ENCODE data around the gene TMEM97.

- TF ChIP-seq, protein P1, sequence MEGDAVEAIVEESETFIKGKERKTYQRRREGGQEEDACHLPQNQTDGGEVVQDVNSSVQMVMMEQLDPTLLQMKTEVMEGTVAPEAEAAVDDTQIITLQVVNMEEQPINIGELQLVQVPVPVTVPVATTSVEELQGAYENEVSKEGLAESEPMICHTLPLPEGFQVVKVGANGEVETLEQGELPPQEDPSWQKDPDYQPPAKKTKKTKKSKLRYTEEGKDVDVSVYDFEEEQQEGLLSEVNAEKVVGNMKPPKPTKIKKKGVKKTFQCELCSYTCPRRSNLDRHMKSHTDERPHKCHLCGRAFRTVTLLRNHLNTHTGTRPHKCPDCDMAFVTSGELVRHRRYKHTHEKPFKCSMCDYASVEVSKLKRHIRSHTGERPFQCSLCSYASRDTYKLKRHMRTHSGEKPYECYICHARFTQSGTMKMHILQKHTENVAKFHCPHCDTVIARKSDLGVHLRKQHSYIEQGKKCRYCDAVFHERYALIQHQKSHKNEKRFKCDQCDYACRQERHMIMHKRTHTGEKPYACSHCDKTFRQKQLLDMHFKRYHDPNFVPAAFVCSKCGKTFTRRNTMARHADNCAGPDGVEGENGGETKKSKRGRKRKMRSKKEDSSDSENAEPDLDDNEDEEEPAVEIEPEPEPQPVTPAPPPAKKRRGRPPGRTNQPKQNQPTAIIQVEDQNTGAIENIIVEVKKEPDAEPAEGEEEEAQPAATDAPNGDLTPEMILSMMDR (IDR thresholded peaks at IDR 0.05), result no peak
- TF ChIP-seq EZH2 (IDR thresholded peaks at IDR 0.05), result no peak
Observed at GRCh38 chr17:28335959-28336871, 17.2 kb downstream of the TMEM97 start.
